IMR-90 (cell line): ENCODE data around the gene MAT1A. TPM values are rescaled to one million over a fixed set of nuclear protein-coding genes. Genes with fewer than 3 reads are reported as not detected.

ENCODE experiments used
- ATAC-seq: fragments of 200-7000 bp; cut with Tn5 transposase; 2 replicates; pipeline ENCODE4 v1.9.1; 2020; ENCODE audit warnings: low read depth, mild to moderate bottlenecking, moderate library complexity
- BruUV-seq: library from RNA; stranded (reverse); fragments of 400-500 nt; replicated peaks from 2 replicates; lab custom pipeline; 2021; lab: Mats Ljungman, UMichigan
- CTCF ChIA-PET: fragments of 300-600 bp; formaldehyde crosslinking; extraction: SDS; loops from one replicate; lab custom pipeline; 2021; ENCODE audit warnings: antibody characterized with exemption; lab: Yijun Ruan, JAX
- POLR2A ChIA-PET: fragments of 300-600 bp; sonication (Branson Sonifier 250); formaldehyde crosslinking; loops from one replicate; lab custom pipeline; 2022; ENCODE audit warnings: antibody characterized with exemption; ENCODE audit not compliant: unreplicated experiment; lab: Charles Lee
- DNase-seq: peaks from one replicate; pipeline ENCODE4 v3.0.0; 2013
- H2AFZ ChIP-seq: replicated peaks from 2 replicates; pipeline ENCODE3; 2013; ENCODE audit warnings: low read length, mild to moderate bottlenecking; ENCODE audit not compliant: poor library complexity
- H2AK5ac ChIP-seq: 2 replicates; pipeline ENCODE4 v1.6.1; 2013; ENCODE audit warnings: low read depth, low read length, inconsistent platforms
- H2AK9ac ChIP-seq: replicated peaks from 2 replicates; pipeline ENCODE3; 2013; ENCODE audit warnings: mild to moderate bottlenecking, low read depth, low read length, moderate library complexity; ENCODE audit not compliant: poor library complexity
- H2BK120ac ChIP-seq: 2 replicates; pipeline ENCODE4 v1.6.1; 2013; ENCODE audit warnings: low read depth, low read length, inconsistent platforms
- H2BK15ac ChIP-seq: 3 replicates; pipeline ENCODE4 v1.6.1; 2013; ENCODE audit warnings: low read depth, low read length, inconsistent platforms
- H2BK20ac ChIP-seq: 2 replicates; pipeline ENCODE4 v1.6.1; 2013; ENCODE audit warnings: low read depth, mild to moderate bottlenecking, inconsistent platforms, low read length, moderate library complexity
- H2BK5ac ChIP-seq: 2 replicates; pipeline ENCODE4 v1.6.1; 2013; ENCODE audit warnings: mild to moderate bottlenecking, low read depth, low read length, inconsistent platforms; ENCODE audit not compliant: poor library complexity, severe bottlenecking
- H3K14ac ChIP-seq: replicated peaks from 2 replicates; pipeline ENCODE4 v1.6.1; 2013; ENCODE audit warnings: low read depth, low read length, inconsistent platforms
- H3K18ac ChIP-seq: 2 replicates; pipeline ENCODE4 v1.6.1; 2013; ENCODE audit warnings: low read depth, low read length, control low read depth
- H3K23ac ChIP-seq: 2 replicates; pipeline ENCODE4 v1.6.1; 2013; ENCODE audit warnings: low read depth, low read length, inconsistent platforms
- H3K27ac ChIP-seq: 2 replicates; pipeline ENCODE4 v1.5.1; 2013; ENCODE audit warnings: mild to moderate bottlenecking, control low read depth, low read length; ENCODE audit not compliant: insufficient read depth
- H3K27me3 ChIP-seq: 2 replicates; pipeline ENCODE4 v1.6.1; 2013; ENCODE audit warnings: low read length; ENCODE audit not compliant: control insufficient read depth, insufficient read depth
- H3K36me3 ChIP-seq: 2 replicates; pipeline ENCODE4 v1.6.1; 2013; ENCODE audit warnings: low read length, mixed read lengths; ENCODE audit not compliant: control insufficient read depth, insufficient read depth
- H3K4ac ChIP-seq: 2 replicates; pipeline ENCODE4 v1.6.1; 2013; ENCODE audit warnings: low read depth, low read length, inconsistent platforms
- H3K4me1 ChIP-seq: 2 replicates; pipeline ENCODE4 v1.6.1; 2013; ENCODE audit warnings: low read length, mixed read lengths; ENCODE audit not compliant: control insufficient read depth, insufficient read depth
- H3K4me2 ChIP-seq: 2 replicates; pipeline ENCODE4 v1.6.1; 2013; ENCODE audit warnings: low read depth, mild to moderate bottlenecking, control low read depth, low read length, moderate library complexity
- H3K4me3 ChIP-seq: 2 replicates; pipeline ENCODE4 v1.5.1; 2013; ENCODE audit warnings: low read depth, mild to moderate bottlenecking, control low read depth, low read length, moderate library complexity; ENCODE audit not compliant: insufficient read depth
- H3K56ac ChIP-seq: 2 replicates; pipeline ENCODE4 v1.6.1; 2013; ENCODE audit warnings: low read length, inconsistent platforms; ENCODE audit not compliant: insufficient read depth; ENCODE audit errors: extremely low read depth
- H3K79me1 ChIP-seq, 2 experiments: 2 replicates each; pipeline ENCODE4 v1.6.1; 2013; ENCODE audit warnings: low read length in 2 of 2, inconsistent platforms in 1 of 2, low read depth in 1 of 2
- H3K9ac ChIP-seq: 2 replicates; pipeline ENCODE4 v1.6.1; 2013; ENCODE audit warnings: low read depth, low read length, control low read depth
- H3K9me1 ChIP-seq: 2 replicates; pipeline ENCODE4 v1.6.1; 2013; ENCODE audit warnings: low read length, inconsistent platforms; ENCODE audit not compliant: insufficient read depth
- H3K9me3 ChIP-seq: 2 replicates; pipeline ENCODE4 v1.6.1; 2013; ENCODE audit warnings: low read length; ENCODE audit not compliant: control insufficient read depth, insufficient read depth
- H4K20me1 ChIP-seq: 2 replicates; pipeline ENCODE4 v1.6.1; 2013; ENCODE audit warnings: low read length, inconsistent platforms; ENCODE audit not compliant: insufficient read depth
- H4K5ac ChIP-seq: 2 replicates; pipeline ENCODE4 v1.6.1; 2013; ENCODE audit warnings: mild to moderate bottlenecking, low read depth, low read length, control low read depth
- H4K8ac ChIP-seq, 2 experiments: 2 replicates each; pipeline ENCODE4 v1.6.1; 2013; ENCODE audit warnings: low read depth in 2 of 2, low read length in 2 of 2, control low read depth in 1 of 2, inconsistent platforms in 1 of 2
- H4K91ac ChIP-seq: 2 replicates; pipeline ENCODE4 v1.6.1; 2013; ENCODE audit warnings: low read depth, low read length, inconsistent platforms; ENCODE audit not compliant: insufficient read depth
- BHLHE40 ChIP-seq: fragments of 150-350 bp; IDR thresholded peaks from 2 replicates; pipeline ENCODE4 v1.6.1; 2016; ENCODE audit warnings: mild to moderate bottlenecking, low read depth, low read length
- CEBPB ChIP-seq: IDR thresholded peaks from 2 replicates; pipeline ENCODE4 v1.6.1; 2012; ENCODE audit warnings: low read depth, low read length, improper control_type of control experiment
- CHD1 ChIP-seq: IDR thresholded peaks from 2 replicates; pipeline ENCODE4 v1.6.1; 2012; ENCODE audit warnings: low read depth, low read length, improper control_type of control experiment
- ELK1 ChIP-seq: fragments of 150-350 bp; IDR thresholded peaks from 2 replicates; pipeline ENCODE4 v1.6.1; 2016; ENCODE audit warnings: low read depth, mild to moderate bottlenecking, low read length, moderate library complexity, borderline replicate concordance
- FOS ChIP-seq: fragments of 150-350 bp; IDR thresholded peaks from 2 replicates; pipeline ENCODE4 v1.6.1; 2016; ENCODE audit warnings: low read depth, low read length
- MAFK ChIP-seq: IDR thresholded peaks from 2 replicates; pipeline ENCODE4 v1.6.1; 2012; ENCODE audit warnings: low read depth, low read length, improper control_type of control experiment
- MXI1 ChIP-seq: IDR thresholded peaks from 2 replicates; pipeline ENCODE4 v1.6.1; 2012; ENCODE audit warnings: low read depth, mild to moderate bottlenecking, low read length, moderate library complexity, borderline replicate concordance
- NFE2L2 ChIP-seq: fragments of 150-350 bp; IDR thresholded peaks from 2 replicates; pipeline ENCODE4 v1.6.1; 2016; ENCODE audit warnings: low read depth, mild to moderate bottlenecking, low read length
- POLR2A ChIP-seq: IDR thresholded peaks from 2 replicates; pipeline ENCODE4 v1.6.1; 2012; ENCODE audit warnings: mild to moderate bottlenecking, low read depth, low read length
- RCOR1 ChIP-seq: IDR thresholded peaks from 2 replicates; pipeline ENCODE4 v1.6.1; 2012; ENCODE audit warnings: mild to moderate bottlenecking, low read length, improper control_type of control experiment; ENCODE audit not compliant: insufficient replicate concordance
- RFX5 ChIP-seq: IDR thresholded peaks from 2 replicates; pipeline ENCODE4 v1.8.0; 2012; ENCODE audit warnings: low read depth, mild to moderate bottlenecking, low read length, moderate library complexity
- SMC3 ChIP-seq: fragments of 150-350 bp; IDR thresholded peaks from 2 replicates; pipeline ENCODE4 v1.6.1; 2016; ENCODE audit warnings: low read depth, mild to moderate bottlenecking, antibody characterized with exemption, low read length, moderate library complexity
- WGBS, 2 experiments: methylation state at CpG; one replicate each; pipeline versions ENCODE4 v1.1.5 to v1.1.7; 2013; ENCODE audit warnings: missing lambda C conversion rate in 2 of 2; ENCODE audit not compliant: insufficient read length in 1 of 2; ENCODE audit errors: extremely low coverage in 2 of 2; 5-methylcytosine and 5-hydroxymethylcytosine counted together
- dilution Hi-C: fragments of 300-500 bp; cut with HindIII; formaldehyde crosslinking; loops from one replicate; pipeline ENCODE4 v1.14.3; 2018; ENCODE audit warnings: low sequenced_read_pairs; ENCODE audit not compliant: unreplicated experiment
- in situ Hi-C: fragments of 300-500 bp; cut with MboI; formaldehyde crosslinking; loops from 3 replicates; pipeline ENCODE4 v1.14.3; 2019; ENCODE audit warnings: low sequenced_read_pairs, inconsistent platforms, mixed read lengths
- intact Hi-C: fragments of 100-400 bp; cut with micrococcal nuclease; formaldehyde crosslinking; loops from 2 replicates; pipeline ENCODE4 v1.10.0; 2022
- polyA plus RNA-seq, 3 experiments: library from polyadenylated mRNA; depleted of rRNA; stranded (reverse); fragments of >200 nt; gene quantifications; 2 replicates each; pipeline ENCODE4 v1.2.3, GENCODE V29; 2012; ENCODE audit warnings: low replicate concordance in 1 of 3
- total RNA-seq: library from RNA; depleted of rRNA; stranded (reverse); fragments of >200 nt; gene quantifications from 2 replicates; pipeline ENCODE4 v1.2.3, GENCODE V29; 2012
- TF ChIP-seq, protein P1 (sequence below): fragments of 150-350 bp; IDR thresholded peaks from 2 replicates; pipeline ENCODE4 v1.6.1; 2017; ENCODE audit warnings: mild to moderate bottlenecking, antibody characterized with exemption, low read length, low read depth

Gene MAT1A
- total and polyA plus RNA-seq, 2 of the 4 experiments (the other 2 are of a cell fraction), result not detected

DNA sequence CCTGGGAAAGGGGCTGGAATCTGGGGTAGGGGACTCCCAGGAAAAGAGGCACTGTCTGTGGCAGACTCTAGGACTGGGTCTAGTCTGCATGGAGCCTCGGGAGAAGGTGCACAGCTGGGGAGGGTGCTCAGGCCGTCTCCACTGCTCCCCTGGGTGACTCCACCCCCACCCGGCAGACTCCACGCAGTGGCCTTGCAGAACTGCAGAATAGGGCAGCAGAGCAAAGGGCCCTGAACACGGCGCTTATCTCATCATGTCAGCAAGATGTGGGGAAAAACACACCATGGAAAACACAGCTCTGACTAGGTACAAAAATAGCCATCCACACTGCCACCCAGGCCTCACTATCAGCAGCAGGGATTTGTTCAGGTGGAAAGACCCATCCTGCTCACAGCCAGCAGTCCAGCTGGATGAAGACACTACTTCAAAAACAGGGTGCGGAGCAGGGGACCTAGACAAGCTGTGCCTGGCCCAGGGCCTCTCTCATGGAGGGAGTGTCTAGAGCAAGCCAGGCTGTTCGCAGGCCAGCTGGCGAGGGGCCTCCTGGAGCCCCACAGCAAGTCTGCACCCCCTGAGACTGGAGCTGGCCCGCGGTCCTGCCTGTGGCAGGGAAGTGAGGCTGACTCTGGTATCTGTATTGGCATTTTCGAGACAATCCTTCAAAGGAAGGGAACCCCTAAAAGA is 11.7 kb downstream of the MAT1A start:
- no peak overlapping the region for H3K23ac ChIP-seq
- in situ Hi-C loops, result no loop called here
- ChIA-PET CTCF (no interaction called here), POLR2A (no interaction called here)
- TF ChIP-seq, protein P1, sequence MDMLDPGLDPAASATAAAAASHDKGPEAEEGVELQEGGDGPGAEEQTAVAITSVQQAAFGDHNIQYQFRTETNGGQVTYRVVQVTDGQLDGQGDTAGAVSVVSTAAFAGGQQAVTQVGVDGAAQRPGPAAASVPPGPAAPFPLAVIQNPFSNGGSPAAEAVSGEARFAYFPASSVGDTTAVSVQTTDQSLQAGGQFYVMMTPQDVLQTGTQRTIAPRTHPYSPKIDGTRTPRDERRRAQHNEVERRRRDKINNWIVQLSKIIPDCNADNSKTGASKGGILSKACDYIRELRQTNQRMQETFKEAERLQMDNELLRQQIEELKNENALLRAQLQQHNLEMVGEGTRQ, result no peak
- TF ChIP-seq MAFK (no peak), CEBPB (no peak), BHLHE40 (no peak), RFX5 (no peak), FOS (no peak), MXI1 (no peak), CHD1 (no peak), SMC3 (no peak), RCOR1 (no peak), NFE2L2 (no peak), ELK1 (no peak), POLR2A (no peak)
- no peak overlapping the region for H3K4me2 ChIP-seq
- no peak overlapping the region for H4K91ac ChIP-seq
- no peak overlapping the region for H3K56ac ChIP-seq
- no peak overlapping the region for H4K5ac ChIP-seq
- H2AK9ac ChIP-seq, result no peak overlapping the region
- H3K4me1 ChIP-seq, result no peaks in the 10 kb centered on the region; the same call in 1 of the 2 replicates
- no TSS peak for BruUV-seq
- H3K27ac ChIP-seq, result no peak overlapping the region
- H3K27me3 ChIP-seq, result peaks cover 32% of the 10 kb centered on the region
- no peak overlapping the region for H2BK120ac ChIP-seq
- H3K4me3 ChIP-seq, result no peak overlapping the region
- H4K8ac ChIP-seq, result no peak overlapping the region
- H4K20me1 ChIP-seq, result no peaks in the 10 kb centered on the region
- dilution Hi-C loops, result no loop called here
- H3K18ac ChIP-seq, result no peak overlapping the region
- no peak for DNase-seq
- no peaks in the 10 kb centered on the region for H3K9me3 ChIP-seq
- no peak overlapping the region for H2AFZ ChIP-seq
- H2BK15ac ChIP-seq, result no peak overlapping the region
- no peak overlapping the region for H2BK5ac ChIP-seq
- H2BK20ac ChIP-seq, result no peak overlapping the region
- no peak overlapping the region for H2AK5ac ChIP-seq
- H3K36me3 ChIP-seq, result no peaks in the 10 kb centered on the region
- no peaks in the 10 kb centered on the region; the same call in 1 of the 2 replicates for H3K9me1 ChIP-seq
- no peaks in the 10 kb centered on the region for H3K79me1 ChIP-seq
- no peak overlapping the region for H3K9ac ChIP-seq
- no peak overlapping the region for H3K4ac ChIP-seq
- H3K14ac ChIP-seq, result no peak overlapping the region
- intact Hi-C loops, result no loop called here
- no peak for ATAC-seq
- WGBS, 2 experiments, result 42% methylated on average over 2 of the region's 12 CpGs; no CpG with 5 or more reads in 1 of the 2 experiments
